ENCODE measurements around the gene UBASH3B.

UBASH3B gene

DNA sequence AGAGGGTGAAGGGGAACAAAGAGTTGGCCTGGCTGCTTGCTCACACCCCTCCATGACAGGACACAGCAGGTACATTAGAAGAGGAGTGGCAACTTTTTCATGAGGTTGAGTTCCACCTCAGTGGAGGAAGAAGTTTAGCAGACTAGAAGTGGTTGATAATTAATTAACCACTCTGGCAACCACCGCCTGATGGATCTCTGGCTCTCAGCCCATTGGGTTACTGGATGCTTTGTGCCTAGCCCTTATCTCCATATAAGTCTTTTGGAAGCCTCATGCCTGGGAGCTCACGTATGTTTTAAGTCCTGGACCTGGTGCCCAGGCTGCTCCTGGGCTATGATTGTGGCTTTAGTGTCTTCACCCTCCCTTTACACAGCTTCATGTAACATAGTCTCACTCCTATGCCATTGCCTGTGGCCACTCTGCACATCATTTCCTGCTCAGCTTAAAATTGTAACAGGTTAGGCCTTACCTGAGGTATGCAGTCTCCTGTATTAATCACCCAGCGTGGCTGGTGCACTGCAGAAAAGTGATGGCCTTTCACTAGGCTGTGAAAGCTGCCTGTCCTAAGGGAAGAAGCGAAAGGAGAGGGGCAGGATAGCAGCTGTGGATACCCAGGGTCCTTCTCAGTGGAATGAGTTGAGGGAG is 110.1 kb downstream of the UBASH3B start:
- no peak overlapping the region for H3K4me3 ChIP-seq (ENCODE audit: low read length)
- no peak for DNase-seq (ENCODE audit: low read depth, low spot score)

DNA sequence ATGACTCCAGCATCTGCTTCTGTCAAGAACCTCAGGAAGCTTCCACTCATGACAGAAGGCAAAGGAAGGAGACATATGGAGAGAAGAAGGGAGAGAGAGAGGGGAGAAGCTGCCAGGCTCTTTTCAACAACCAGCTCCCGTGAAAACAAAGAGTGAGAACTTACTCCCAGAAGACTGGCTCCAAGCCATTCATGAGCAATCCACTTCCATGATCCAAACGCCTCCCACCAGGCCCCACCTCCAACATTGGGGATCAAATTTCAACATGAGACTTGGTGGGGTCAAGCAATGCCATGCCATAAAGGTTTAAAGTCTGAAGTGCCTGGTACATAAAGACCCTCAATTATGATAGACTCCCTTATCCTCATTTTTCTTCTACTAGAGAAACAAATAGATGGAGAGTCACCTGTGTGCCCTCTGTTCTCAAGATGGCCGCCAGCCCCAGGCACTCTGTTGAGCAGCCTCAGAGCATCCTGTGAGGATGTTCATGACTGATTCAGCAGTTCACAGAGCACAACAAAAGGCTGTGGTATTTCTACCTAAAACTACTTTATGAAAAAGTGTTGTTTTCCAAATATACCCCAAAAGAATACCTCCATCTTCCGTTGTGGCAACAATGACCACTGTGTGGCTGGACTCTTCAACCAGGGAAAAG is 113.7 kb downstream of the UBASH3B start:
- DNase-seq (ENCODE audit: low read depth, low spot score), result no peak
- H3K4me3 ChIP-seq (ENCODE audit: low read length), result no peak overlapping the region

- no peak for DNase-seq (ENCODE audit: low read depth, low spot score)
- no peak overlapping the region for H3K4me3 ChIP-seq (ENCODE audit: low read length)
Measured at GRCh38 chr11:122772945-122773344, 117.4 kb downstream of the UBASH3B start.

GRCh38 chr11:122773781-122774266 is 118.3 kb downstream of the UBASH3B start:
- DNase-seq (ENCODE audit: low read depth, low spot score), result no peak

GRCh38 chr11:122775675-122776271 is 120.3 kb downstream of the UBASH3B start:
- DNase-seq (ENCODE audit: low read depth, low spot score), result no peak

More at GRCh38 chr11:122773781-122774266, 118.3 kb downstream of the UBASH3B start:
- H3K4me3 ChIP-seq (ENCODE audit: low read length), result no peak overlapping the region

GRCh38 chr11:122776546-122776945 is 121.0 kb downstream of the UBASH3B start:
- H3K4me3 ChIP-seq (ENCODE audit: low read length), result no peak overlapping the region
- DNase-seq (ENCODE audit: low read depth, low spot score), result no peak

More at GRCh38 chr11:122775675-122776271, 120.3 kb downstream of the UBASH3B start:
- H3K4me3 ChIP-seq (ENCODE audit: low read length), result no peak overlapping the region

DNA sequence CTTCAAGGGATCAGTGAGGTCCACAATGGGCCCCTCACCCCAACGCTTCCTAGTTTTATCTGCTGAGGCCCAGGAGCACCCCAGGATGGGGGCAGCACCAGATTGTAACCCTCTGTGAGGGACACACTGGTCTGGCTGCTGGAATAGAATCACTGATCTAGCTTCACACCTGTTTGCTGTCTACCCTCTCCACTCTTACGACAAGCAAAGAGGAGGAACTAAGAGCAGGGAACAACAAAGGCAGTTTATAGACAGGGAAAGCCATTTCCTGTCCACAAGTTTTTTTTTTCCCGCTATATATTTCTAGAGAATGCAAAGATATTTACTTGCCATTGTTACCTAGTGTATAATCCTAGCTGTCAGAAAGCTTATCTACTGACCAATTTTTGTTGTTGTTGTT is 121.8 kb downstream of the UBASH3B start:
- no peak overlapping the region for H3K4me3 ChIP-seq (ENCODE audit: low read length)
- peak; percentile 36 for DNase-seq (ENCODE audit: low read depth, low spot score)

DNA sequence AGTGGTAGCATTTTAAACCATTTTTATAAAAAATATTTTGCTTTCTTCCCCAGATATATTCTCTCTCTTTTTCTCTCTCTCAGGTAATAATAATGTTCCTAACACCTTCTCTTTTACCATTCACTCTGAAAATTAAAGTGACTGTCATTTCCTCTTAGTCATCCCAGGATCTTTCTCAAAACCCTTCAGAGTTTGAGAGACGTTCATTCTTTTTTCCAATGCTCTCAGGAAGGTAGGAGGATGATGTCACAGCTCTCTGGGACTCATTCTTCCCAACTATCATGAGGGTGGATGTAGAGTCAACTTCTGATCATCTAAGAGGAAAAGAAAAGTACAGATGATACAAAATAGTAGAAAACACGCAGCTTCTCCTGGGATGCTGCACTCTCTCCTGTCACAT is 122.6 kb downstream of the UBASH3B start:
- H3K4me3 ChIP-seq (ENCODE audit: low read length), result no peak overlapping the region
- DNase-seq (ENCODE audit: low read depth, low spot score), result no peak

DNA sequence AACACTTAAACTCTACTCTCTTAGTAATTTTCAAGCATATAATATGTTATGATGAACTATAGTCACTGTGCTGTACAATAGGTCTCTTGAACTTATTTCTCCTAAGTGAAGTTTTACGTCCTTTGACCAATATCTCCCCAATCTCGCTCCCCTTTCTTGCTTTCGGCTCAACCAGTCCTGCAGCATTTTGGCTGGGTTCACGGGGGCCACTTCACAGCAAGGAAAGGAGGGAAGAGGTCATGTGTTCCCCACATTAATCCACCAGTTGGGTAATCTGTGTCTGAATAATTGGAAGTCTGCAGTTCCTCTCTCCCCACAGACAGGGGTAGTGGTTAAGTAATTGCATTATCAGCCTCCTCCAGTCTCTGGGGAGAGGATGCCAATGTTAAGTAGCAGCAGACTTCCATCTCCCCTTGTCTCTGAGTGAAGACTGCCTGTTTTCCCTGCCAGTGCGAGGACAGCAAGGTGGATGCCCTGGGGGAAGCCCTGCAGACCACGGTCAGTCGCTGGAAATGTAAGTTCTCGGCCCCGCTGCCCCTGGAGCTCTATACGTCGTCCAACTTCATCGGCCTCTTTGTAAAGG is 123.6 kb downstream of the UBASH3B start:
- DNase-seq (ENCODE audit: low read depth, low spot score), result no peak
- H3K4me3 ChIP-seq (ENCODE audit: low read length), result no peak overlapping the region

DNA sequence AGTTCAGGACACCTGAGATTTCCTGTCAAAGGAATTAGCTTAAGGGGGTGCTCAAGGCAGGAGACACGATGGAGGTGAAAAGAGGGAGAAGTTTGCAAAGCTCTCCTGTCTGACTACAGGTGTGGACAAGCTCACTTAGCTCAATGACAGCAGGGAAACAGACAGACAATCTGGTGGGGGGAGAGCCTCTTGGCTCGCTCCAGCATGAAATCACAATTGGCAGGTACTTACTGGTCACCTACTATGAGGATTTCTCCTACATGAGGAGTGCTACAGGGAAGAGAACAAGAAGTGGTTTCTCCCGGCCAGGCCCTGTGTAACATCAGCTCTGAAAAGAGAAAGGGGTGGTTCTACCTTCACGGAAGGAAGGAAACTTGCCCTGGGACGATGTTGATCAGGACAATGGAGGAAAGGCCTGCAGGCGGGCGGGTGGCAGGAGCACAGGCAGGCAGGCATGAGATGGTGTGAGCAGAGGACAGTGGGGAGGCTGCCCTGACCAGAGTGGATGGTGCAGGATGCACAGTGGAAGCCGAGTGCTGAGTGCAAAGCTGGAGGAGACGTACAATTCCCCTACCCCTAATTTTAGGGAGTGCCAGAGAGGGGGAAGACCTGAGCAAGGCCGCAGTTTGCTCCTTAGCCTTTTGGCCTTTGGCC is 124.9 kb downstream of the UBASH3B start:
- no peak for DNase-seq (ENCODE audit: low read depth, low spot score)
- no peak overlapping the region for H3K4me3 ChIP-seq (ENCODE audit: low read length)

- no peak overlapping the region for H3K4me3 ChIP-seq (ENCODE audit: low read length)
- DNase-seq (ENCODE audit: low read depth, low spot score), result peak; percentile 64
Measured at GRCh38 chr11:122781378-122782195, 126.1 kb downstream of the UBASH3B start.

- no peak for DNase-seq (ENCODE audit: low read depth, low spot score)
- H3K4me3 ChIP-seq (ENCODE audit: low read length), result no peak overlapping the region
Measured at GRCh38 chr11:122782222-122782621, 126.7 kb downstream of the UBASH3B start.

- no peak overlapping the region for H3K4me3 ChIP-seq (ENCODE audit: low read length)
- DNase-seq (ENCODE audit: low read depth, low spot score), result no peak
Measured at GRCh38 chr11:122784325-122784955, 128.9 kb downstream of the UBASH3B start.

- DNase-seq (ENCODE audit: low read depth, low spot score), result no peak
- H3K4me3 ChIP-seq (ENCODE audit: low read length), result no peak overlapping the region
Measured at GRCh38 chr11:122785031-122785541, 129.6 kb downstream of the UBASH3B start.

DNA sequence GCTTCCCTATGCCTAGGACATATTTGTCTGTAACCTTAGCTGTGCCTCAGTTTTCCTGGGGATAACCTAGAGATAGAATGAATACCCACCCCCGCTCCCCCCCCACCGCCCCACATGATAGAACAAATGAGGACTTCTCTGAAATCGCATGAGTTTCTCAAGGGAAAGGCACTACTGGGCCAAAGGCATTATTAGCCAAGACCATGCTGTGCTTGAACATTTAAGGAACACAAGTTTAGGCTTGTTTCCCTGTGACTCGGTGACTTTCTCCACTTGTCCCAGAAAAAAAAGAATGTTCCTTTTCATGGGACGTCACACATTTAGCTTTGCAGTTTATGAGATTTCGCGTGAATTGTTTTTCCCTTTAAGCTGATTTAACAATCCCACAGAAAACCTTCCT is 131.4 kb downstream of the UBASH3B start:
- no peak for DNase-seq (ENCODE audit: low read depth, low spot score)
- no peak overlapping the region for H3K4me3 ChIP-seq (ENCODE audit: low read length)

DNA sequence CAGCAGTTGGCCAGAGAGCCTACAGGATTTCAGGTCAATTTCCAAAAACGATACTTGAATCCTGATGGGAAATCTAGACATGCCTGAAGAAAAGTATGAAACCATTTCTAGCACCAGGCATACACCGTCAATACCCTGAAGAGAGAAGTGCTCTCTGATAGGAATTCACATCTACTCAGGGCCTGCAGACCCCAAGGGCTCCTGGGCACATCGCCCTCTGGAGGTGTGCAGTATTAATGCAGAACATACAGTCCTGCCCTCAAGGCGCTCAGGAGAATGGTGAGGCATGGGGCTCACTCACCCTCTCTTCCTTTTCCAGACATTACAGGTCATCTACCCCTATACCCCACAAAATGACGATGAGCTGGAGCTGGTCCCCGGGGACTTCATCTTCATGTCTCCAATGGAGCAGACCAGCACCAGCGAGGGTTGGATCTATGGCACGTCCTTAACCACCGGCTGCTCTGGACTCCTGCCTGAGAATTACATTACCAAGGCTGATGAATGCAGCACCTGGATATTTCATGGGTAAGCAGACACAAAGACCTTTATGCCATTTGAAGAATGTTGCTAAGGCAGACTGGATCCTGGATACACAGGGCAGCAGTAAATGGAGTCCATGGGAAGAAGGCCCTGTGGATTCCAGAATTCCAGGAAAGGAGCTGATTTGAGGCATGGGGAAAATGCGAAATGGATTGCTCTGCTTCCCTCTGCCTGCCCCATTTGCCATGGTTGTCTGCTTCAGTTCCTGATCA is 133.4 kb downstream of the UBASH3B start:
- DNase-seq (ENCODE audit: low read depth, low spot score), result no peak
- H3K4me3 ChIP-seq (ENCODE audit: low read length), result no peak overlapping the region

- no peak for DNase-seq (ENCODE audit: low read depth, low spot score)
- no peak overlapping the region for H3K4me3 ChIP-seq (ENCODE audit: low read length)
Measured at GRCh38 chr11:122789907-122790306, 134.4 kb downstream of the UBASH3B start.
